GM12878 (cell line): Measurements from ENCODE around the gene PRPF18.

Experiments used
- CTCF ChIP-seq, 3 experiments: IDR thresholded peaks in 2 of 3; conservative IDR thresholded peaks in 1 of 3; 2 replicates each; pipeline ENCODE4 v1.5.1; 2011; ENCODE audit warnings: low read depth in 3 of 3, low read length in 3 of 3, mild to moderate bottlenecking in 3 of 3, control low read depth in 2 of 3, moderate library complexity in 2 of 3, inconsistent platforms in 1 of 3, mixed read lengths in 1 of 3; ENCODE audit not compliant: control insufficient read depth in 2 of 3, insufficient read depth in 1 of 3; ENCODE audit errors: extremely low read depth in 1 of 3
- ELK1 ChIP-seq: IDR thresholded peaks from 2 replicates; pipeline ENCODE4 v1.6.1; 2012; ENCODE audit warnings: low read depth, low read length, improper control_type of control experiment
- EZH2 ChIP-seq: IDR thresholded peaks from 2 replicates; pipeline ENCODE4 v1.6.1; 2012; ENCODE audit warnings: low read depth, mild to moderate bottlenecking, control low read depth, inconsistent platforms, low read length, borderline replicate concordance; ENCODE audit not compliant: control insufficient read depth
- FOS ChIP-seq: IDR thresholded peaks from 3 replicates; pipeline ENCODE4 v1.6.1; 2011; ENCODE audit warnings: borderline replicate concordance; ENCODE audit not compliant: insufficient read length; ENCODE audit errors: extremely low read depth
- HCFC1 ChIP-seq: fragments of 150-350 bp; IDR thresholded peaks from 2 replicates; pipeline ENCODE4 v1.6.1; 2014; ENCODE audit warnings: low read length
- NFXL1 ChIP-seq: fragments of 450-650 bp; IDR thresholded peaks from 2 replicates; pipeline ENCODE4 v1.6.1; 2017; ENCODE audit warnings: antibody characterized with exemption, mild to moderate bottlenecking, borderline replicate concordance
- NFYB ChIP-seq: IDR thresholded peaks from 2 replicates; pipeline ENCODE4 v1.6.1; 2011; ENCODE audit warnings: low read depth, mild to moderate bottlenecking, low read length, improper control_type of control experiment, moderate library complexity; ENCODE audit not compliant: insufficient read depth
- POLR2AphosphoS5 ChIP-seq: IDR thresholded peaks from 2 replicates; pipeline ENCODE4 v1.6.1; 2011; ENCODE audit warnings: mild to moderate bottlenecking, low read length, inconsistent platforms
- RFX5 ChIP-seq: IDR thresholded peaks from 2 replicates; pipeline ENCODE4 v1.6.1; 2011; ENCODE audit warnings: low read depth, low read length, improper control_type of control experiment
- ZBTB11 ChIP-seq: fragments of 450-650 bp; formaldehyde crosslinking; IDR thresholded peaks from 2 replicates; pipeline ENCODE4 v1.5.0; 2022; ENCODE audit warnings: mild to moderate bottlenecking, missing genetic modification characterization
- ZNF384 ChIP-seq: IDR thresholded peaks from 2 replicates; pipeline ENCODE4 v1.6.1; 2012; ENCODE audit warnings: low read depth, mild to moderate bottlenecking, low read length, improper control_type of control experiment, borderline replicate concordance
- TF ChIP-seq, protein P1 (sequence below): IDR thresholded peaks from 2 replicates; pipeline ENCODE4 v1.6.1; 2012; ENCODE audit warnings: improper control_type of control experiment, low read depth, low read length; ENCODE audit not compliant: insufficient replicate concordance

DNA sequence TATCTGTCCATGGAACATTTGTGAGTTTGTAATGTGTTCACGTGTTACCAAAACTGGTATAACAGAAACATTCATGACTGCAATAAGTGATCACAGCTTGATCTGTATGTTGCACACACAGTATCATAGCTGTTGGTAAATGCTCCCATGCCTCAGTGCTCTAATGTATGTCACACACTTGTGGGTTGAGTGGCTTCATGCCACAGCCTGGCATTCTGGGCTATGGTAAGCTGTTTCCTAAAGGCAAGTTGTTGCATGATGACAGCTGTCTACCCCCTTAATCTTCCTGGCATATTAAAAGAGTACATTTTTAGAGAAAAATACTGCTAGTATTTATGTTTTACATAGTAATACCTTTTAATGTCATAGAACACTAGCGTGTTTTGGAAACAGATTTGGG, 35.2 kb downstream of the PRPF18 start:
- TF ChIP-seq CTCF (IDR thresholded peaks at IDR 0.05 in 2 of 3, conservative IDR thresholded peaks at IDR 0.05 in 1 of 3; ENCODE audit: control insufficient read depth in 2 of 3, extremely low read depth in 1 of 3, insufficient read depth in 1 of 3, low read depth in 3 of 3, low read length in 3 of 3), result no peak
- no peak for TF ChIP-seq RFX5
- no peak for TF ChIP-seq EZH2
- no peak for TF ChIP-seq HCFC1
- TF ChIP-seq NFYB, result no peak
- TF ChIP-seq NFXL1, result no peak
- TF ChIP-seq, protein P1, sequence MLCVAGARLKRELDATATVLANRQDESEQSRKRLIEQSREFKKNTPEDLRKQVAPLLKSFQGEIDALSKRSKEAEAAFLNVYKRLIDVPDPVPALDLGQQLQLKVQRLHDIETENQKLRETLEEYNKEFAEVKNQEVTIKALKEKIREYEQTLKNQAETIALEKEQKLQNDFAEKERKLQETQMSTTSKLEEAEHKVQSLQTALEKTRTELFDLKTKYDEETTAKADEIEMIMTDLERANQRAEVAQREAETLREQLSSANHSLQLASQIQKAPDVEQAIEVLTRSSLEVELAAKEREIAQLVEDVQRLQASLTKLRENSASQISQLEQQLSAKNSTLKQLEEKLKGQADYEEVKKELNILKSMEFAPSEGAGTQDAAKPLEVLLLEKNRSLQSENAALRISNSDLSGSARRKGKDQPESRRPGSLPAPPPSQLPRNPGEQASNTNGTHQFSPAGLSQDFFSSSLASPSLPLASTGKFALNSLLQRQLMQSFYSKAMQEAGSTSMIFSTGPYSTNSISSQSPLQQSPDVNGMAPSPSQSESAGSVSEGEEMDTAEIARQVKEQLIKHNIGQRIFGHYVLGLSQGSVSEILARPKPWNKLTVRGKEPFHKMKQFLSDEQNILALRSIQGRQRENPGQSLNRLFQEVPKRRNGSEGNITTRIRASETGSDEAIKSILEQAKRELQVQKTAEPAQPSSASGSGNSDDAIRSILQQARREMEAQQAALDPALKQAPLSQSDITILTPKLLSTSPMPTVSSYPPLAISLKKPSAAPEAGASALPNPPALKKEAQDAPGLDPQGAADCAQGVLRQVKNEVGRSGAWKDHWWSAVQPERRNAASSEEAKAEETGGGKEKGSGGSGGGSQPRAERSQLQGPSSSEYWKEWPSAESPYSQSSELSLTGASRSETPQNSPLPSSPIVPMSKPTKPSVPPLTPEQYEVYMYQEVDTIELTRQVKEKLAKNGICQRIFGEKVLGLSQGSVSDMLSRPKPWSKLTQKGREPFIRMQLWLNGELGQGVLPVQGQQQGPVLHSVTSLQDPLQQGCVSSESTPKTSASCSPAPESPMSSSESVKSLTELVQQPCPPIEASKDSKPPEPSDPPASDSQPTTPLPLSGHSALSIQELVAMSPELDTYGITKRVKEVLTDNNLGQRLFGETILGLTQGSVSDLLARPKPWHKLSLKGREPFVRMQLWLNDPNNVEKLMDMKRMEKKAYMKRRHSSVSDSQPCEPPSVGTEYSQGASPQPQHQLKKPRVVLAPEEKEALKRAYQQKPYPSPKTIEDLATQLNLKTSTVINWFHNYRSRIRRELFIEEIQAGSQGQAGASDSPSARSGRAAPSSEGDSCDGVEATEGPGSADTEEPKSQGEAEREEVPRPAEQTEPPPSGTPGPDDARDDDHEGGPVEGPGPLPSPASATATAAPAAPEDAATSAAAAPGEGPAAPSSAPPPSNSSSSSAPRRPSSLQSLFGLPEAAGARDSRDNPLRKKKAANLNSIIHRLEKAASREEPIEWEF, result no peak
- no peak for TF ChIP-seq ELK1
- no peak for TF ChIP-seq ZBTB11 (CRISPR knock-in tag)
- no peak for TF ChIP-seq ZNF384
- no peak for TF ChIP-seq POLR2AphosphoS5
- no peak for TF ChIP-seq FOS
